Measurements from ENCODE around the gene GREB1L.
A peak's percentile ranks its signal among the peaks of the same experiment; 100 is the strongest.

GREB1L gene

GRCh38 chr18:21433436-21433835, 191.4 kb downstream of the GREB1L start:
- Histone ChIP-seq H3K9me3 (ENCODE audit: control extremely low read depth in 1 of 5, control insufficient read depth in 4 of 5, insufficient read depth in 2 of 5, low read depth in 1 of 5, low read length in 4 of 5) (no peaks in the 10 kb centered on the region), H3K27me3 (replicated peaks in 2 of 5; ENCODE audit: control insufficient read depth in 4 of 5, insufficient read depth in 5 of 5, low read length in 4 of 5) (peaks cover 0 to 6% (median 0%) of the 10 kb centered on the region in 5 experiments), H3K27ac (ENCODE audit: insufficient read depth in 1 of 2, low read depth in 1 of 2, low read length in 2 of 2, poor library complexity in 1 of 2, severe bottlenecking in 2 of 2) (no peak overlapping the region), H3K4me1 (ENCODE audit: control extremely low read depth in 1 of 4, control insufficient read depth in 4 of 4, insufficient read depth in 4 of 4, low read length in 3 of 4) (no peaks in the 10 kb centered on the region), H3K4me3 (ENCODE audit: control insufficient read depth in 1 of 7, extremely low read depth in 1 of 7, insufficient read depth in 4 of 7, low read depth in 2 of 7, low read length in 6 of 7) (no peak overlapping the region), H3K36me3 (ENCODE audit: control insufficient read depth in 4 of 4, insufficient read depth in 4 of 4, low read length in 3 of 4) (no peaks in the 10 kb centered on the region)
- ChIA-PET CTCF (no interaction called here), POLR2A (no interaction called here)
- WGBS (ENCODE audit: insufficient coverage) = 89% methylated on average over 1 of the region's 1 CpG
- no peak for DNase-seq

GRCh38 chr18:21439431-21439846, 197.4 kb downstream of the GREB1L start:
- no peak overlapping the region for H3K4me3 ChIP-seq (ENCODE audit: control insufficient read depth in 1 of 7, extremely low read depth in 1 of 7, insufficient read depth in 4 of 7, low read depth in 2 of 7, low read length in 6 of 7)
- no peaks in the 10 kb centered on the region for H3K9me3 ChIP-seq (ENCODE audit: control extremely low read depth in 1 of 5, control insufficient read depth in 4 of 5, insufficient read depth in 2 of 5, low read depth in 1 of 5, low read length in 4 of 5)
- CTCF ChIA-PET = no interaction called here
- peaks cover 0 to 16% (median 6%) of the 10 kb centered on the region in 5 experiments for H3K27me3 ChIP-seq (replicated peaks in 2 of 5; ENCODE audit: control insufficient read depth in 4 of 5, insufficient read depth in 5 of 5, low read length in 4 of 5)
- 67% methylated on average over 3 of the region's 4 CpGs for WGBS (ENCODE audit: insufficient coverage)
- POLR2A ChIA-PET = no interaction called here
- H3K4me1 ChIP-seq (ENCODE audit: control extremely low read depth in 1 of 4, control insufficient read depth in 4 of 4, insufficient read depth in 4 of 4, low read length in 3 of 4) = no peaks in the 10 kb centered on the region
- no peak overlapping the region for H3K27ac ChIP-seq (ENCODE audit: insufficient read depth in 1 of 2, low read depth in 1 of 2, low read length in 2 of 2, poor library complexity in 1 of 2, severe bottlenecking in 2 of 2)
- no peaks in the 10 kb centered on the region for H3K36me3 ChIP-seq (ENCODE audit: control insufficient read depth in 4 of 4, insufficient read depth in 4 of 4, low read length in 3 of 4)
- DNase-seq = no peak

DNA sequence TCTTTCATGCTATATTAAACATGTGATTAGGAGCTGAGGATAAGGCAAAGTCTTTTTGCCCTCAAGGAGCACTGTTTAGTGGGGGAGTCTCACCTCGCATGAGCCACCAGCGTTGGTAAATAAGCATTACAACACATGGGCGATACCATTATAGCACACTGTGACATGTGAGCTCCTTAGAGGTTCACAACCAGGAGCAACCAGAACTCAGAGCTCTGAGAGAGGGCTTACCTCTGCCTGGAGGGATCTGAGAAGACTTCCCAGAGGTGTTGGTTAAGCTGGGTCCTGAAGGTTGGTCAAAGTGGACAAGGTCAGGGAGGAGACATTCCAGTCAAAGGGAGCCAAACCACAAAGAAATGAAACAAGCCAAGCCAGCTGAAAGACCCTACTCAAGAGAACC, 199.6 kb downstream of the GREB1L start:
- Histone ChIP-seq H3K4me1 (ENCODE audit: control extremely low read depth in 1 of 4, control insufficient read depth in 4 of 4, insufficient read depth in 4 of 4, low read length in 3 of 4) (no peaks in the 10 kb centered on the region), H3K36me3 (ENCODE audit: control insufficient read depth in 4 of 4, insufficient read depth in 4 of 4, low read length in 3 of 4) (no peaks in the 10 kb centered on the region), H3K4me3 (ENCODE audit: control insufficient read depth in 1 of 7, extremely low read depth in 1 of 7, insufficient read depth in 4 of 7, low read depth in 2 of 7, low read length in 6 of 7) (no peak overlapping the region), H3K27ac (ENCODE audit: insufficient read depth in 1 of 2, low read depth in 1 of 2, low read length in 2 of 2, poor library complexity in 1 of 2, severe bottlenecking in 2 of 2) (no peak overlapping the region), H3K27me3 (replicated peaks in 2 of 5; ENCODE audit: control insufficient read depth in 4 of 5, insufficient read depth in 5 of 5, low read length in 4 of 5) (peaks cover 0 to 13% (median 3%) of the 10 kb centered on the region in 5 experiments), H3K9me3 (ENCODE audit: control extremely low read depth in 1 of 5, control insufficient read depth in 4 of 5, insufficient read depth in 2 of 5, low read depth in 1 of 5, low read length in 4 of 5) (no peaks in the 10 kb centered on the region)
- WGBS (ENCODE audit: insufficient coverage) = 100% methylated on average over 3 of the region's 3 CpGs
- POLR2A ChIA-PET = interaction anchor here (0.6 kb wide), 1 partner anchor 257 kb away, joined by 3 read pairs; no protein-coding TSS in a partner anchor
- CTCF ChIA-PET = interaction anchor here (2.1 kb wide), 1 partner anchor 246 kb away, joined by 13 read pairs; no protein-coding TSS in a partner anchor
- no peak for DNase-seq

GRCh38 chr18:21443776-21444464, 201.9 kb downstream of the GREB1L start:
- no peak overlapping the region for H3K27ac ChIP-seq (ENCODE audit: insufficient read depth in 1 of 2, low read depth in 1 of 2, low read length in 2 of 2, poor library complexity in 1 of 2, severe bottlenecking in 2 of 2)
- no peak for DNase-seq
- no peaks in the 10 kb centered on the region for H3K9me3 ChIP-seq (ENCODE audit: control extremely low read depth in 1 of 5, control insufficient read depth in 4 of 5, insufficient read depth in 2 of 5, low read depth in 1 of 5, low read length in 4 of 5)
- 96% methylated on average over 7 of the region's 9 CpGs for WGBS (ENCODE audit: insufficient coverage)
- no peaks in the 10 kb centered on the region for H3K4me1 ChIP-seq (ENCODE audit: control extremely low read depth in 1 of 4, control insufficient read depth in 4 of 4, insufficient read depth in 4 of 4, low read length in 3 of 4)
- ChIA-PET POLR2A (no interaction called here), CTCF (interaction anchor here (1.5 to 2.3 kb wide), 4 partner anchors 9 to 251 kb away, joined by 3 to 26 read pairs (median 6); no protein-coding TSS in a partner anchor)
- H3K27me3 ChIP-seq (replicated peaks in 2 of 5; ENCODE audit: control insufficient read depth in 4 of 5, insufficient read depth in 5 of 5, low read length in 4 of 5) = peaks cover 0 to 10% (median 3%) of the 10 kb centered on the region in 5 experiments
- H3K4me3 ChIP-seq (ENCODE audit: control insufficient read depth in 1 of 7, extremely low read depth in 1 of 7, insufficient read depth in 4 of 7, low read depth in 2 of 7, low read length in 6 of 7) = no peak overlapping the region
- no peaks in the 10 kb centered on the region for H3K36me3 ChIP-seq (ENCODE audit: control insufficient read depth in 4 of 4, insufficient read depth in 4 of 4, low read length in 3 of 4)

- peaks cover 0 to 7% (median 0%) of the 10 kb centered on the region in 5 experiments for H3K27me3 ChIP-seq (replicated peaks in 2 of 5; ENCODE audit: control insufficient read depth in 4 of 5, insufficient read depth in 5 of 5, low read length in 4 of 5)
- no peaks in the 10 kb centered on the region for H3K4me1 ChIP-seq (ENCODE audit: control extremely low read depth in 1 of 4, control insufficient read depth in 4 of 4, insufficient read depth in 4 of 4, low read length in 3 of 4)
- DNase-seq = peak; percentile 36 to 68 (median 60)
- no peak overlapping the region for H3K4me3 ChIP-seq (ENCODE audit: control insufficient read depth in 1 of 7, extremely low read depth in 1 of 7, insufficient read depth in 4 of 7, low read depth in 2 of 7, low read length in 6 of 7)
- H3K27ac ChIP-seq (ENCODE audit: insufficient read depth in 1 of 2, low read depth in 1 of 2, low read length in 2 of 2, poor library complexity in 1 of 2, severe bottlenecking in 2 of 2) = no peak overlapping the region
- no peaks in the 10 kb centered on the region for H3K36me3 ChIP-seq (ENCODE audit: control insufficient read depth in 4 of 4, insufficient read depth in 4 of 4, low read length in 3 of 4)
- no CpG with 5 or more reads among the region's 6 CpGs for WGBS (ENCODE audit: insufficient coverage)
- CTCF ChIA-PET = interaction anchor here (0.9 to 2.3 kb wide), 7 partner anchors 8 to 259 kb away, joined by 3 to 26 read pairs (median 4); no protein-coding TSS in a partner anchor
- POLR2A ChIA-PET = no interaction called here
- H3K9me3 ChIP-seq (ENCODE audit: control extremely low read depth in 1 of 5, control insufficient read depth in 4 of 5, insufficient read depth in 2 of 5, low read depth in 1 of 5, low read length in 4 of 5) = no peaks in the 10 kb centered on the region
Observed at GRCh38 chr18:21444465-21445212, 202.6 kb downstream of the GREB1L start.

DNA sequence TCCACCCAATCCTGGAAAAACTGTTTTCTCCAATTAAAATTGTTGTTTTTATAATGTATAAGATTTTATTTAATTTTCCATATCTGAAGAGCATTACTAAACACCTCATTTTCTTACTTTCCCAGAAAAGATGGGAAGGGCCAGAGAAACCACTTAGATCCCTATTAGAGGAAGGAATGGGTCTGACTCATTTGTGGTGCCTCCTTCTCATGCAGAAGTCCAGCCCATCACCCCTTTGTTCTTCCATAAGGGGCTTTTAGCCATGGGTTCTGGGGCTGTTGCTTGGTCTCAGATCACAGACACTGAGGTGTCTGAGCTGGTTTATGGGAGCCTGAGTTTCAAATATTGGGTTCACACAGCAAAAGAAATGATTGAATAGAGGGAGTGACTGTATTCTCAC, 206.3 kb downstream of the GREB1L start:
- ChIA-PET POLR2A (no interaction called here), CTCF (interaction anchor here (1.0 kb wide), 1 partner anchor 253 kb away, joined by 4 read pairs; no protein-coding TSS in a partner anchor)
- H3K27me3 ChIP-seq (replicated peaks in 2 of 5; ENCODE audit: control insufficient read depth in 4 of 5, insufficient read depth in 5 of 5, low read length in 4 of 5) = no peaks in the 10 kb centered on the region
- no peak overlapping the region for H3K27ac ChIP-seq (ENCODE audit: insufficient read depth in 1 of 2, low read depth in 1 of 2, low read length in 2 of 2, poor library complexity in 1 of 2, severe bottlenecking in 2 of 2)
- no peak for DNase-seq
- no peaks in the 10 kb centered on the region for H3K36me3 ChIP-seq (ENCODE audit: control insufficient read depth in 4 of 4, insufficient read depth in 4 of 4, low read length in 3 of 4)
- H3K4me1 ChIP-seq (ENCODE audit: control extremely low read depth in 1 of 4, control insufficient read depth in 4 of 4, insufficient read depth in 4 of 4, low read length in 3 of 4) = no peaks in the 10 kb centered on the region
- no peaks in the 10 kb centered on the region for H3K9me3 ChIP-seq (ENCODE audit: control extremely low read depth in 1 of 5, control insufficient read depth in 4 of 5, insufficient read depth in 2 of 5, low read depth in 1 of 5, low read length in 4 of 5)
- no peak overlapping the region for H3K4me3 ChIP-seq (ENCODE audit: control insufficient read depth in 1 of 7, extremely low read depth in 1 of 7, insufficient read depth in 4 of 7, low read depth in 2 of 7, low read length in 6 of 7)
